Breast epithelium (tissue), 3 donors: ENCODE data around the gene FAM9C.

ENCODE experiments used
- CTCF ChIP-seq, 3 donors: fragments of 450-650 bp; IDR thresholded peaks; one replicate each; pipeline ENCODE4 v1.5.1; 2016 to 2017; ENCODE audit warnings: antibody characterized with exemption in 3 of 3, mild to moderate bottlenecking in 3 of 3, moderate library complexity in 3 of 3
- POLR2A ChIP-seq: fragments of 450-650 bp; IDR thresholded peaks from one replicate; pipeline ENCODE4 v1.6.1; 2016; ENCODE audit warnings: antibody characterized with exemption, mild to moderate bottlenecking, moderate library complexity
- POLR2AphosphoS5 ChIP-seq, 3 donors: sonication (generic); formaldehyde crosslinking; IDR thresholded peaks; one replicate each; pipeline ENCODE4 v1.6.1; 2017; ENCODE audit warnings: antibody characterized with exemption in 3 of 3

GRCh38 chrX:13023979-13024378 lies 20.4 kb downstream of the FAM9C start:
- no peak for TF ChIP-seq CTCF (IDR thresholded peaks at IDR 0.05)
- TF ChIP-seq POLR2AphosphoS5 (IDR thresholded peaks at IDR 0.05): no peak
- no peak for TF ChIP-seq POLR2A
